ENCODE data around the gene IGHMBP2. TPM values are rescaled to one million over a fixed set of nuclear protein-coding genes. Genes with fewer than 3 reads are reported as not detected.

The IGHMBP2 gene
- total RNA-seq, 4 donors from 2014 or later = 22.9 to 55.0 (median 30.3) TPM

DNA sequence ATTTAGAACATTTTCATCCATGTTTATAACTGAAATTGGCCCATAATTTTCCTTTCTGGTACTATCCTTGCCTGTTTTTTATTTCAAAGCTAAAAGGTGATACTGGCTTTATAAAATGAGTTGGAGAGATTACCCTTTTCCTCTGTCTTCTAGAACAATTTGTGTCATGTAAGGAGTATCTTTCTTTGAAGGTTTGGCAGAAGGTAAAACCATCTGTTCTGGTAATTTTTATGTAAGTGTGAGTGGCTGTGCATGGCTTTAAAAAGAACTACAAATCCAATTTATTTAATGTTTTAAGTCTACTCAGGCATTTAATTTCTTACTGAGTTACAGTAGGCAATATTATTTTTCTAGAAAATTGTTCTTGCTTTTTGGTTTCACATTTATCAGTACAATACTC, 84.8 kb downstream of the IGHMBP2 start:
- no peak for DNase-seq (ENCODE audit: low spot score in 2 of 2)
- H3K27ac ChIP-seq = no peak overlapping the region
- TF ChIP-seq, protein P1, sequence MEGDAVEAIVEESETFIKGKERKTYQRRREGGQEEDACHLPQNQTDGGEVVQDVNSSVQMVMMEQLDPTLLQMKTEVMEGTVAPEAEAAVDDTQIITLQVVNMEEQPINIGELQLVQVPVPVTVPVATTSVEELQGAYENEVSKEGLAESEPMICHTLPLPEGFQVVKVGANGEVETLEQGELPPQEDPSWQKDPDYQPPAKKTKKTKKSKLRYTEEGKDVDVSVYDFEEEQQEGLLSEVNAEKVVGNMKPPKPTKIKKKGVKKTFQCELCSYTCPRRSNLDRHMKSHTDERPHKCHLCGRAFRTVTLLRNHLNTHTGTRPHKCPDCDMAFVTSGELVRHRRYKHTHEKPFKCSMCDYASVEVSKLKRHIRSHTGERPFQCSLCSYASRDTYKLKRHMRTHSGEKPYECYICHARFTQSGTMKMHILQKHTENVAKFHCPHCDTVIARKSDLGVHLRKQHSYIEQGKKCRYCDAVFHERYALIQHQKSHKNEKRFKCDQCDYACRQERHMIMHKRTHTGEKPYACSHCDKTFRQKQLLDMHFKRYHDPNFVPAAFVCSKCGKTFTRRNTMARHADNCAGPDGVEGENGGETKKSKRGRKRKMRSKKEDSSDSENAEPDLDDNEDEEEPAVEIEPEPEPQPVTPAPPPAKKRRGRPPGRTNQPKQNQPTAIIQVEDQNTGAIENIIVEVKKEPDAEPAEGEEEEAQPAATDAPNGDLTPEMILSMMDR (IDR thresholded peaks at IDR 0.05) = no peak
- no peak for TF ChIP-seq EP300 (IDR thresholded peaks at IDR 0.05)
- no peak for TF ChIP-seq POLR2A (IDR thresholded peaks at IDR 0.05)
- no peak for TF ChIP-seq POLR2AphosphoS5 (IDR thresholded peaks at IDR 0.05)
- H3K9me3 ChIP-seq = no peaks in the 10 kb centered on the region
- H3K4me3 ChIP-seq = no peak overlapping the region
- no peaks in the 10 kb centered on the region for H3K36me3 ChIP-seq
- peaks cover 11% of the 10 kb centered on the region for H3K27me3 ChIP-seq
- no peaks in the 10 kb centered on the region for H3K4me1 ChIP-seq

Other genes with a start within 250 kb of the IGHMBP2 start
- gene GAL, start 219.3 kb upstream of the IGHMBP2 start, total RNA-seq = 100 to 1,000 TPM in 1 of 4 donors, 10 to 100 TPM in 2, 1 to 10 TPM in 1; 7.2 to 120 (median 29.8) TPM
- 1 to 10 TPM; 1.2 to 3.5 (median 2.8) TPM for gene TESMIN, start 152.4 kb upstream of the IGHMBP2 start, total RNA-seq
- 100 to 1,000 TPM in 1 of 4 donors, 10 to 100 TPM in 3; 18.5 to 125 (median 38.3) TPM for gene CPT1A, start 62.0 kb upstream of the IGHMBP2 start, total RNA-seq
- gene MRPL21, start 59 bp upstream of the IGHMBP2 start, total RNA-seq = 10 to 100 TPM; 28.6 to 43.8 (median 35.0) TPM
- not detected for gene MRGPRD, start 77.1 kb downstream of the IGHMBP2 start, total RNA-seq
- gene MRGPRF, start 109.4 kb downstream of the IGHMBP2 start, total RNA-seq = 1 to 10 TPM; 2.0 to 9.8 (median 4.8) TPM
- gene TPCN2, start 145.0 kb downstream of the IGHMBP2 start, total RNA-seq = 10 to 100 TPM in 3 of 4 donors, 1 to 10 TPM in 1; 8.4 to 30.3 (median 24.4) TPM

Data from suprapubic skin (tissue), 4 donors.